NCI-H69 (cell line): ENCODE measurements around the gene STX4.

Source experiments
- DNase-seq: peaks from one replicate; lab custom pipeline; 2025; lab: John Stamatoyannopoulos, UW

The STX4 gene, protein sequence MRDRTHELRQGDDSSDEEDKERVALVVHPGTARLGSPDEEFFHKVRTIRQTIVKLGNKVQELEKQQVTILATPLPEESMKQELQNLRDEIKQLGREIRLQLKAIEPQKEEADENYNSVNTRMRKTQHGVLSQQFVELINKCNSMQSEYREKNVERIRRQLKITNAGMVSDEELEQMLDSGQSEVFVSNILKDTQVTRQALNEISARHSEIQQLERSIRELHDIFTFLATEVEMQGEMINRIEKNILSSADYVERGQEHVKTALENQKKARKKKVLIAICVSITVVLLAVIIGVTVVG

DNA sequence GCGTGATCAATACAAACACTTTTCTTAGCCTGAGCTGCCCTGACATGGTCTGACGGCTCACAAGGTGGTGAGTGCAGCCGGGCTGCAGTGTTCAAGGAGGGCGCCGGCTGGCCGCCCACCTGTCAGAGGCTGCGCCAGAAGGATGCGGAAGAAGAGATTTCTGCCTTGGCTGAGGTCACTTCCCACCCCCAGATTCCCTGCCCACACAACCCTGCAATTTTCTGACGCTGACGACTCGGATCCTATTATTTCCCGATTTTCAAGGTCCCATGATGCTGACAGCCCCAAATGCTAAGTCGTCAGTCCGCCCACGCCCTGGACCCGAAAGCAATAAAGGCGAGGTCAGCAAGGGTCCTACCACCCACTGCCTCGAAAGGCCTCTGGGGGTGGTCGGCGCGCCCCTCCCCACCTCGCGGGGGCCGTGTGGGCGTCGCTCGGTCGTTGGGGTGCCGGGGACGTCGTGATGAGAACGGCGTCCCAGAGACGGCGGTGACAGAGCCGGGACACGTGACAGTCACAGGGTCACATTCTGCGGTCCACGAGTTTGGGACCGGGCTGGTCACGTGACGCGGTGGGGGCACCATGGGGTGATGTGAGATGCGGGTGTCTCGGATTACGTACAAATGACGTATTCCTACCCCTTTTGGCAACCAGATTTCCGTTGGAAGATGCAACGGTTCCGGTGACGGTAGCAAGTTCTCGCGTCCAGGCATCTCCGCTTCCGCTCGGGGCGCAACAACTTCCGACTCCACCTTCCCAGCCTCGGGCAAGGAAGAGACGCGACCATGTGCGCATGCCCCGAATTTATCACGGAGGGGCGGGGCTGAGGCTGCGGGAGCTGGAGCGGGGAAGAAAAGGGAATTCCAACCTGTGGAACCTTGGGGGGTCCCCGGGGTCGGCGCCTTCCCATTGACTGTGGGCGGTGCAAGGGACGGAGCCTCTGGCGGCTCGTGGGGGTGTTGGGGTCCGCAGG, at the start of gene STX4:
Gene STX4, plus strand, starts transcription at position 823 of the 973 bp plus-strand sequence. CDS start 248 bp downstream, outside the sequence.
- peak; percentile 98 for DNase-seq

DNA sequence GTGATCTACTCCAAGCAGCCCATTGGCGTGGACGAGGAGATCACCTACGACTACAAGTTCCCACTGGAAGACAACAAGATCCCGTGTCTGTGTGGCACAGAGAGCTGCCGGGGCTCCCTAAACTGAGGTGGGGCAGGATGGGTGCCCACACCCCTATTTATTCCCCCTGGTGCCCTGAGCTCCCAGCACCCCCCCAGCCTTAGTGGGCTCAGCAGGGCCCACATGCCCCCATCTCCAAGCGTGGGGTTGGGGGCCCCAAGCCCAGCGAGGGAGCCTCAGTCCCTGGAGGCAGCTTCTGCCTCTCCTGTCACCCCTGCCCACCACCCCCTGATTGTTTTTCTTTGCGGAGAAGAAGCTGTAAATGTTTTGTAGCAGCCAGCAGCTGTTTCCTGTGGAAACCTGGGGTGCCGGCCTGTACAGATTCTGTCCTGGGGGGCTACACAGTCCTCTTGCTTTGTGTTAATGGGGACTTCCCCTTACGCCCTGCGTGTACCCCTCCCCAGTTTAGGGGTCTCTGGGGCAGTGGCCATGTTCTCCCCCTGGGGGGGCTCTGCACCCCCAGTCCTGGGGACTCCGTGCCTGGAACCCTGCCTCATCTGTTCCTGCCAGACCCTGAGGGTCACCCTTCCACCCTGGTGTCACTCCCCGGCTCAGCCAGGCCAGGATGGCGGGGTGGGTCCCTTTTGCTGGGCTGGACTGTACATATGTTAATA, 49.3 kb upstream of the STX4 start:
- no peak for DNase-seq

DNA sequence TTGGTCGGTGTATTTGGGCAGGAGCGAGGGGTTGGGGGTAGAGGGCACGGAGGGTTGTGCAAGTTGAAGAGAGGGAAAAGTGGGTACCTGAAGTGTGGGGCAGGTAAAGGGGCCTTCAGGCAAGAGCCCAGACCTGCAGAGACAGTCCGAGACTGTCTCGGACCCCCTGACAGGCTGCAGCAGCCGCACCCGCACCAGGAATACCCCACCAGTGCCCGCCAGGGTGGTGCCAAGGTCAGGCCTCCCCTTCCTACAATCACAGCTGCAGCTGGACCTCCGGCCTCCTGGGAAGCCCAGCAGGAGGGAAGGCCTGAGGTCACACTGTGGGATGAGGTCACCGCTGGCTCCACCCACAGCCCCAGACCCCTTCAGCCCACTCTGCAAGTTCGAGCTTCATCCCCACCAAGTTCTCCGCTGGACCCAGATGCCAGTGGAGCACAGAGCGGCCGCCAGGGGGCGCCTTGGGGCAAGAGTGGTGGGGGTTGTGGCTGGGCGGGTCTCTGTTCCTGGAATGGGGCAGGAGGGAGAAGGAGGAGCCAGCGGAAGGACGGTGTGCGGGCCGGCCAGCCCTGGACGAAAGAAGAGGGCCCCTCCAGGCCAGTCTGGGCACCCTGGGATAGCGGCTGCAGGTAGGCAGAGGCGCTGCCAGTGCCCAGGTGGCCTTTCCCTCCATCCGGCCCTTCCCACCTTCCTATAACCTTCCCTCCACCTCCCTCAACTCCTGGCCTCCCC, 48.5 kb upstream of the STX4 start, which contains the start of gene HSD3B7:
Gene HSD3B7, plus strand, starts transcription at position 539 of the 732 bp plus-strand sequence. CDS start 452 bp downstream, outside the sequence.
- peak; percentile 83 for DNase-seq

DNA sequence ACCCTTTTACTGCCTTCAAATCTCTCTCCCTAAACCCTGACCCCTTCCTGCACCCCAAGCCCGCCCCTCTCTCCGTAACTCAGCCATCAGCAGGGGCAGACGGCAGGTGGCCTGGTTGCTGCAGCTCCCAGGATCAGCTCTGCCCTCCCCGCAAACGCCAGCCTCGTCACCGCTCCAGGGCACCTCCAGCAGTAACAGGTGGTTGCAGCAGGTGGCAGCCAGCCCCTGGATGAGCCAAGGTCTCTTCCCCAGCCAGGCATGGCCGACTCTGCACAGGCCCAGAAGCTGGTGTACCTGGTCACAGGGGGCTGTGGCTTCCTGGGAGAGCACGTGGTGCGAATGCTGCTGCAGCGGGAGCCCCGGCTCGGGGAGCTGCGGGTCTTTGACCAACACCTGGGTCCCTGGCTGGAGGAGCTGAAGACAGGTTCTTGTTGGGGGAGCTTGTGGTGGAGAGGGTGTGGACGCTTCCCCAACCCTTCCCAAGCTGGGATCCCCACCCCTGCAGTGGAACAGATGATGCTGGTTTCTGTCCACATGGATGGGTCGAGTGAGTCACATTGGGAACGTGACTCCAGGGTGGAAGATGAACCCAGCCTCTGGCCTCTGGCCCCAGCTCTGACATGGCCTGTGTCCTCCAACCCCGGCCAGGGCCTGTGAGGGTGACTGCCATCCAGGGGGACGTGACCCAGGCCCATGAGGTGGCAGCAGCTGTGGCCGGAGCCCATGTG, 47.8 kb upstream of the STX4 start:
- DNase-seq, result peak; percentile 67

DNA sequence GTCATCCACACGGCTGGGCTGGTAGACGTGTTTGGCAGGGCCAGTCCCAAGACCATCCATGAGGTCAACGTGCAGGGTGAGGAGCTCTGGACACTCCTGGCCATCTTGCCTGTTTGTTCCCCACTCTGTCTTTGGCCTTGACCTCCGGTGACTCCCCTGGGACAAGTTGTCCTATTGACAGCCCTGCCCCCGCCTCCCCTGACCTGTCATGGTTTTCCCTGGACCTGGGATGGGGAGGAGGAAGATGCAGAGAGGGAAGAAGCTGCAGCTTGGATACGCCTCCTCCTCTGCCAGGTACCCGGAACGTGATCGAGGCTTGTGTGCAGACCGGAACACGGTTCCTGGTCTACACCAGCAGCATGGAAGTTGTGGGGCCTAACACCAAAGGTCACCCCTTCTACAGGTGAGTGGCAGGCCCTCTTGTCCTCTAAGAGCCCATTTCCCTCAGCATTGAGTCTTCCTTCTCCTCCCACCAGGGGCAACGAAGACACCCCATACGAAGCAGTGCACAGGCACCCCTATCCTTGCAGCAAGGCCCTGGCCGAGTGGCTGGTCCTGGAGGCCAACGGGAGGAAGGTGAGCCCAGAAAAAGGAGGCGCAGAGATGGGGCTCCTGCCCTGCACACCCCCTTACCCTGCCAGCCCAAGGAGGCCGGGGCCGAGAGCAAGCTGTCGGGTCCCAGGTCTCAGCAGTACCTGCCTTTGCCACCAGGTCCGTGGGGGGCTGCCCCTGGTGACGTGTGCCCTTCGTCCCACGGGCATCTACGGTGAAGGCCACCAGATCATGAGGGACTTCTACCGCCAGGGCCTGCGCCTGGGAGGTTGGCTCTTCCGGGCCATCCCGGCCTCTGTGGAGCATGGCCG, 47.0 kb upstream of the STX4 start:
- no peak for DNase-seq

DNA sequence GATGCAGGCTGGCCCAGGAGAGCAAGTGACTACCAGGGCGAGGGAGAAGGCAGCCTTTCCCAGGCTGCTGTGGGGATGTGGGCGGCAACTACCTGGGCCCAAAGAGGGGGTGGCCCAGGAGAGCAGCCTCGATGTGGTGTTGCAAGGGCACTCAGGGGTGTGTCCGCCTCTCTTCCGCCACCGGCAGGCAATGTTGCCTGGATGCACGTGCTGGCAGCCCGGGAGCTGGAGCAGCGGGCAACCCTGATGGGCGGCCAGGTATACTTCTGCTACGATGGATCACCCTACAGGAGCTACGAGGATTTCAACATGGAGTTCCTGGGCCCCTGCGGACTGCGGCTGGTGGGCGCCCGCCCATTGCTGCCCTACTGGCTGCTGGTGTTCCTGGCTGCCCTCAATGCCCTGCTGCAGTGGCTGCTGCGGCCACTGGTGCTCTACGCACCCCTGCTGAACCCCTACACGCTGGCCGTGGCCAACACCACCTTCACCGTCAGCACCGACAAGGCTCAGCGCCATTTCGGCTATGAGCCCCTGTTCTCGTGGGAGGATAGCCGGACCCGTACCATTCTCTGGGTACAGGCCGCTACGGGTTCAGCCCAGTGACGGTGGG, 45.7 kb upstream of the STX4 start:
- DNase-seq, result no peak

DNA sequence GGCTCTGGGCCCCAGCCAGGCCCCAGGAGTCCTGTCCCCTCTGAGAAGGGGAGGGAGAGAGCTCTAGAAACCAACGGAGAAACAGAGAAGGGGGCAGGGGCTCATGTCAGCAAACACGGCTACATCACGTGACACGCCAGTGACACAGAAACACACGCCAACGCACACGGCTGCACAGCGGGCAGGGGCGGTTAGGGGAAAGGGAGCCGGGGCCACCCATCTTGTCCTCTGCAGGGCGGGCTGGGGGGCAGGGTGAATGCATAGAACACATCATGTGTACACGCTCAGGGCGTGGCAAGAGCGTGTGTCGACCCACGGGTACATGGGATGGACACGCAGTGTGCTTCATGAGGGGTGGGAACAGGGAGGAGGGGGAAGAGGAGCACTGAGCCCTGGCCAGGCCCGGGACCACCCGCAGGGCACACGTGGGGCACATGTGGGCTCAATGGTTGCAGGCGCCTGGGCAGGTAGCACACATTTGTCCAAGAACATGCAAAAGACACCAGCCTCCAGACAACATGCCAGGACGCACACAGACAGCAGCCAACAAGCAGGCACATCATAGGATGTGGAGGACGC, 43.8 kb upstream of the STX4 start:
- DNase-seq, result no peak

DNA sequence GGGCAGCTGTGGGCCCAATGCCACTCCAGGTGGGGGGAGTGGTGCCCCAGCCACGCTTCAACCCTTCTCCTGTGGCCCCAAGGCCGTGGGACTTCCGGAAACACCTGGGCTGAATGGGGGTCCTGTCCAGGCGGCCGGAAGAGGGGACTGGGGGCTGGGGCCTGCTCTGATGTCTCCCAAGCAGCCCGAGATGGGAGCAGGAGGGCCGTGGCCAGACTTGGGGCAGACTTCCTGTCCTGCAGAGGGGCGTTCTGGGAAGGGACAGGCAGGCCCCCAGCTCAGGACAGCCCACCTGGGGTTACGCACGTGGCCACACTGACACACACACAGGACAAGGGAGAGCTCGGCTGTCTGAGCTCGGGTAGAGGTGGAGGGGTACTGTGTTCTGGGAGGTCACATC, 43.3 kb upstream of the STX4 start:
- DNase-seq, result no peak

DNA sequence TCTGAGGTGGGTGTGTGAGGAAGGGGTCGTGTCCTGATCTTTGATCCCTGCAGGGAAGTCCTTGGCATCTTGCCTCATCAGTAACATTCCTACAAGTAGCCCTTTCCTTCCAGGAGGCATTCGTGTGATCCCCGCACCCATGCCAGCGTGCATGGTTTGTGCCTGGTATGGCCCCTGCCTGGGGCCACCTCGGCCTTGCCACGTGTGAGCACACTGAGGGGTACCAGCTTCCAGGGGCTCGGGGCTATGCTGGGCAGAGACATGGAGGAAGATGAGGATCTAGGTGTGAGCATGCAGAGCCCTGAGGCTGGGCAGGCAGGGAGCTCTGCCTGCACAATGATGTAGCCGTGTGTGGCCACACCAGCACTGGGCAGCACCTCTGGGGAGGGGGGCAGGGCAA, 42.3 kb upstream of the STX4 start:
- DNase-seq, result no peak

DNA sequence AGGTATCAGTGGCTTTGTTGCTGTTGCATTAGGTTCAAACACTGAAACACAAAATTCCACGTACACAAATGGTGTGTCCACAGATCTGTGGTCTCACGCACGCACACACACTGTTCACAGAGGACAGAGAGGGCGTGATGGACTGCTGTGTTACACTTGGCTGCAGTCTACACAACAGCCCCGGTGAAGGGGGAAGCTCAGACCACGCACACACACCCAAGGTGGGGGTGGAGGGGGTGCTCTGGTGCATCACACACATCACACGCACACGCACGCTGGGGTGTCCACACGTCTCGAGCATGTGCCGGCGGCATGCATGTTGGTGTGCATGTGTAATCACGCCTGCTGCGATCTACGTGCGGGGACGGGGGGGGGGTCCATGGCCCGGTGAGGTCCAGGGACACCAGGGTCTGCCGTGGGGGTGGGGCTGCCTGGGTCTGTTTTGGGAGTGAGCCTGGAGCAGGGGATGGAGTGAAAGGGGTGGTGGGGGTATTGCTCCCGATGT, 41.0 kb upstream of the STX4 start:
- no peak for DNase-seq

DNA sequence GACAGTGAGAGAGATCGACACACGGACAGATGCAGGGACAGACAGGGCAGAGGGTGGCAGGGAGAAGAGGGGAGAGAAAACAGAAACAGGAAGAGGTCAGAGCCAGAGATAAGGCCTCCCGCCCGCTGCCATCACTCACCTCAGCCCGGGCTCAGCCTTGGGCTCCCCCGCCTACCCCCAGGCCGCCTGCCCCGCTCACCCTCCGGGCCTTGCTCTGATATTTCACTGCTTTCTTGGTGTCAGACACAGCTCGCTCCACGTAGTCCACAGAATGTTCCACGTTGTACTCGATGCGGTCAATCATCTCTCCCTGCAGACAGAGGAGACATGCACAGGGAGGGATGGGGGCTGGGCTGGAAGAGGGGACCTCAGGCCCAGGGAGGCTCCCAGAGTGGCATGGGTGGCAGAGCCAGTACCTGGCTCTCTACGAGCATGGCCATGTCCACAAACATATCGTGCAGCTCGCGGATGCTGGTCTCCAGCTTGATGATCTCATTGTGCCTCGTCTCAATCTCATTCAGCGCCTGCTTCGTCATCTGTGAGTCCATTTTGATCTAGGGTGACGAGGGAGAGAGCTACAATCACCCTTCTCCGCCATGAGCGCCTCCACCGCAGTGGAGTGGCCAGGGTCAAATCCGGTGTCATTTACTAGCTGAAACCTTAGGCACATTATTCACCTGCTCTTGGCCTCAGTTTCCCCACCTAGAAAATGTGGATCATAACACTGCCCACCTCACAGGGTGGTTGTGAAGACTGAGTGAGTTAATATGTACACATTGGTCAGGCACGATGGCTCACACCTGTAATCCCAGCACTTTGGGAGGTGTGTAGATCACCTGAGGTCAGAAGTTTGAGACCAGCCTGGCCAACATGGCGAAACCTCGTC, 40.2 kb upstream of the STX4 start:
- DNase-seq, result no peak

DNA sequence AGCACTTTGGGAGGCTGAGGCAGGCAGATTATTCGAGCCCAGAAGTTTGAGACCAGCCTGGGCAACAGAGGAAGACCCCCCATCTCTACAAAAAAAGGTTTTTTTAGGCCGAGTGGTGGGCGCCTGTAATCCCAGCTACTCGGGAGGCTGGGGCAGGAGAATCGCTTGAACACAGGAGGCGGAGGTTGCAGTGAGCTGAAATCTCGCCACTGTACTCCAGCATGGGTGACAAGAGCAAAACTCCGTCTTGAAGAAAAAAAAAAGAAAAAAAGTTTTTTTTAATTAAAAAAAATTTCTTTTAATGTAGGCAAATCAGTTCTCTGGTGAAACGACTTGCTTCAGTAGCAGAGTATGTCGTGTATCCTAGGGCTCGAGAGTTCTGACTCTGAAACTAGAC, 37.4 kb upstream of the STX4 start:
- no peak for DNase-seq

DNA sequence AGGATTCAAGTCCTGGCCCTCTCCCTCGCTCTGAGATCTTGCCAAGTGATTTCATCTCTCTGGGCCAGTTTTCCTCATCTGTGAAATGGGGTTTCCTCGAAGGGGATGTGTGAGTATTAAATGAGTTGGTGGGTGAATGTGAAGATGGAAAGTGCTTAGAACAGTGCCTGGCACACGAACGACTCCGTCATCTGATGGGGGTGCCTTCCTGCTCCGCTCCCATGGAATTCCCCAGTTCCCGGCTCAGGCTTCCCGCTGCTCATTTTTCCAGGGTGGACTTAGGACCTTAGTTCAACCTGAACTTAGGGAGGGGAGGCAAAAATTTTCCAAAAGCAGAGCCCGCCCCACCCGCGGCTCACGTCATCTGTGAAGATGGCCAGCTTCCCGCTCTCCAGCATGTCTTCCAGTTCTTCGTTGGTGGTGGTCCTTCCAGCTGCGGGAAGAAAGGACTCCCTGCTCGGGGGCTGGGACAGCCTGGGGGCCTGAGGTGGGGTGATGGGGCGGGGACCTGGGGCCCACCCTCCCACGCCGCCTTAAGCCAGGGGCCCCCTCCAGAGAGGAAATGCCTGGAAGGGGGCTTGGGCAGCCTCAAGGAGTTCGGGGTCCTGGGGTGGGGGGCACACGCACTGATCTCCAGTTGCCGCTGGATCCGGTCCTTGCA, 36.9 kb upstream of the STX4 start:
- no peak for DNase-seq

DNA sequence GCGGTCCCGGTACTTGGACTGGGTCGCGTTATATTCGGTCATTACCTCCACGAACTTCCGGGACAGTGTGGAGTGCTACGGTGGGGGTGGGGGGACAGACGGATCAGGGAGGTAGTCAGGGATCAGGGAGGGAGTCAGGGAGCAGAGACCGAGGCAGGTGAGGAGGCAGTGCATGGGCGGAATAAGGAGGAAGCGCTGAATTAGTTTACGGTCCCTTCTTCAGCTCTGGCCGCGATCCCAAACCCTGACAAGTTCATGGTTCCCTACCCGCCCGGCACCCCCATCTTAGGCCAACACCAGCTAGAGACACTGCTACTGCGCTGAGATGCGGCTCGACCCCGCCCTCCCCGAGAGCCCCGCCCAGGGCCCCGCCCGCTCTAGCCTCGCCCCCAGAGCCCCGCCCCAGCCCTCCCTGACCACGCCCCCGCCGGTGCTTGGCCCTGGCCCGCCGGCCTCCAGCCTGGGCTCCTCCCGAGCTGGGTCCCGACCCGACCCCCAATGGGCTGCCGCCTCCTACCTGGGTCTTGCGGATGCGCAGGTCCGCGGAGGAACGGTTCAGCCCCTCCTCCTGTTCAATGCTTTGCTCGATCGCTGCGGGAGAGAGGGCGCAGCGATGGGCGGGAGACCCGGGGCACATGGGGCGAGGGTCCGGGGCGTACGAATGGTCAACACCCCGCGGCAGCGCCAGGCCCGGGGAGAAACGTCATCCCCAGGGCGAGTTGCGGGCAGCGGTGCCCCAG, 36.2 kb upstream of the STX4 start:
- DNase-seq, result peak; percentile 75

DNA sequence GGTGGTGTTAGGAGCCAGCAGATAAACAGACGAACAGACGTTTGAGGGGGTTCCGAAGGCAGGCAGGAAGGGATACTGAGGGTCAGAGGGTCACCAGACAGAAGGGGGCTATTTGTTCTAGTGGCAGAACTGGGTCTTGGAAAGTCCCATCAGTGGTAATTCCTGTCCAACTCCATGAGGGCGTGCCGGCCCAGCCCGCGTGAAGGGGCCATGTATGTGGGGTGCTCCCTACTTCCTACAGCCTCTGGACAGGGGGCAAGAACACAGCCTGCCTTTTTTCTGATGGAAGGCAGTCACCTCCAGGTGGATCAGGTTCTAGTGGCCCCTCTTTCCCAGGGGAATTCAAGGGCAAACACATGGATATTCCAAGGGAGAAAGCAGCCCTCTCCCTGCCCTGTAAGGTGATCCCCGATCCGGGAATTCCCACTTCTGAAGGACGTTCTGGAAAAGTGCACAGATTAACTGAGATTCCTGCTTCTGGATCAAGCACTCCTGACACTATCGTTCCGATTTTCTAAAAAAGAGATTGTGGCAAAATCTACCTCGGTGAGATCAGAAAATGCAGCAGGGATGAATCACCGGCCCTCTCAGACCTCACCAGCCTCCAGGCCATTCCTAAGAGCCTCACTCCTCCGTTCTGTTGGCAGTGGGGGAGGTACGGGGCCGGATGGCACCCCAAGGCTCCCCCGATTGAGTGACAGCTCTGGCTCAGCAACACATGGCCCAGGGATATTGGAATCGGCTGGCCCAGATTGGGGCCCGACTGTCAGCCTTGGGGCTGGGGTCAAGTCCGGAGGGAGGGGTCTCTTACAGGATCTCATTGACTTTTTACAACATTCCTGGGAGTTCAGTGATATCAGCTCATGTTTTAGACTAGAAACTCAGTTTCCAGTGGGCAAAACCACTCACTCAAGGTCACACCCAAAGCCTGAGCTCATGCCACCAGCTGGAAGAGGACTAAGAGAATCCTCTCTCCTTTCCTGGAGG, 35.3 kb upstream of the STX4 start:
- peak; percentile 26 for DNase-seq
